ENCODE measurements around the gene C16orf87.
"Not testable (repeated sequence)": the region's sequence is repeated elsewhere in the genome, so short reads cannot be mapped to it uniquely, and the experiment has no call there.

The C16orf87 gene

DNA sequence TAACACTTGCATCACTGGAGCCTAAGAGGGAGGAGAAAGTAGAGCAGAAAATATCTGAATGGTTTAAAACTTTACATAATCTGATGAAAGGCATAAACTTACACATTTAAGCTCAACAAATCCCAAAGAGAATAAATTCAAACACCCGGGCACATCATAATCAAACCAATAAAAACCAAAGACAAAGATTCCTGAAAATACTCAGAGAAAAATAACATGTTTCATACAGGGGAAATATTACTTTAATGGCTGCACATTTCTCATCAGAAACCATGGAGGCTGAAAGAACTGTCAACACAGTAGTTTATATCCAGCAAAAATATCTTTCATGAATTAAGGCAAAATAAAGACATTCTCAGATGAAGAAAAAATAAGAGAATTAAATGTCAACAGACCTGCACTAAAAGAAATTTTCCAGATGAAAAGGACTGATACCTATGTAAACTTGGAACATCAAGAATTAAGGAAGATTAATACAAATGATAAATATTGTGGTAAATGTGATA is 34.2 kb downstream of the C16orf87 start:
- Mint-ChIP-seq H3K4me3 (no peak overlapping the region), H3K27me3 (no peaks in the 10 kb centered on the region), H3K4me1 (ENCODE audit: low read depth) (peaks cover 2% of the 10 kb centered on the region), H3K9me3 (peaks cover 24% of the 10 kb centered on the region), H3K36me3 (ENCODE audit: low read depth) (peaks cover 48% of the 10 kb centered on the region), H3K27ac (no peak overlapping the region)

DNA sequence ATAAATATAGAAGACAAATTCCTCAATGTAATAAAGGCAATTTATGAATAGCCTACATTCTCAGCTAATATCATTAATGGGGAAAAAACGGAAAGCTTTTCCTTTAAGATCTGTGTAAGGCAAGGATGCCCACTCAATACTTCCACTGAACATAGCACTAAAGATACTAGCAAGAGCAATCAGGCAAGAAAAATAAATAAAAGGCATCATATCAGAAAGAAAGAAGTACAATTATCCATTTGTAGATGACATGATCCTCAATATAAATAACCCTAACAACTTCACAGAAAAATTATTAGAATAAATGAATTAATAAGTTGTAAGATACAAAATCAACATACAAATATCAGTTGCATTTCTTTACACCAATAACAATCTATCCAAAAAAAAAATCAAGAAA is 37.1 kb downstream of the C16orf87 start:
- Mint-ChIP-seq H3K9me3 (peaks cover 26% of the 10 kb centered on the region), H3K36me3 (ENCODE audit: low read depth) (peaks cover 45% of the 10 kb centered on the region), H3K4me1 (ENCODE audit: low read depth) (peaks cover 23% of the 10 kb centered on the region), H3K27ac (no peak overlapping the region), H3K4me3 (no peak overlapping the region), H3K27me3 (no peaks in the 10 kb centered on the region)

DNA sequence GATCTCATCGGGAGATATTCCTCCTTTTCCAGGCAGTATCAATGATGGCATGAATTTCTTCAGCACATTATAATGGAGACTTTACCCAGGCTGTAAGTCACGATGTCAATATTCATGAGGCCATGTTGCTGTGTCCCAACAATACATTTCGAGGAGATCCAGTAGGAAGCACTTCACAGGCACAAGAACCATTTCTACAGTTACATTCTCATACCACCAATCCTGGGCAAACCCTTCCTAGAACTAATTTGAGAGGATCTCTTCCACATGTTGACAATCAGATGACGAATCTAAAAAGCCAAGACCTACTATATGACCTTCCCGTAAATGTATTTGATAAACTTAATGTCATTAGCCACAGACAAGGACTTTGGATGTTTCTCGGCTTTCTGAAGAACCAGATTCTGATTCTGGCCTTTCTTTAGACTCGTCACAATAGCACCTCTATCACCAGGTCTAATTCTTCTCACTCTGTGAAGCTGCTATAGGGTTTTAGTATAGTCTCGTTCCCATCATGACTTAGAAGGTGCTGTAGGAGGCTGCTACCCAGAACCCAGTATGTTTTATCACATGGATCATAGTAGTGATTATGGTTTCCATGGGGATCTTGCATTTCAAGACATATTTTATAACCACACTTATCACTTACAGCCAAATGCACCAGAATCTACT is 40.2 kb downstream of the C16orf87 start:
- no peaks in the 10 kb centered on the region for H3K27me3 Mint-ChIP-seq
- H3K9me3 Mint-ChIP-seq = peaks cover 28% of the 10 kb centered on the region
- peaks cover 29% of the 10 kb centered on the region for H3K36me3 Mint-ChIP-seq (ENCODE audit: low read depth)
- H3K4me1 Mint-ChIP-seq (ENCODE audit: low read depth) = peaks cover 29% of the 10 kb centered on the region
- no peak overlapping the region for H3K27ac Mint-ChIP-seq
- H3K4me3 Mint-ChIP-seq = peak overlapping the region; percentile 74

DNA sequence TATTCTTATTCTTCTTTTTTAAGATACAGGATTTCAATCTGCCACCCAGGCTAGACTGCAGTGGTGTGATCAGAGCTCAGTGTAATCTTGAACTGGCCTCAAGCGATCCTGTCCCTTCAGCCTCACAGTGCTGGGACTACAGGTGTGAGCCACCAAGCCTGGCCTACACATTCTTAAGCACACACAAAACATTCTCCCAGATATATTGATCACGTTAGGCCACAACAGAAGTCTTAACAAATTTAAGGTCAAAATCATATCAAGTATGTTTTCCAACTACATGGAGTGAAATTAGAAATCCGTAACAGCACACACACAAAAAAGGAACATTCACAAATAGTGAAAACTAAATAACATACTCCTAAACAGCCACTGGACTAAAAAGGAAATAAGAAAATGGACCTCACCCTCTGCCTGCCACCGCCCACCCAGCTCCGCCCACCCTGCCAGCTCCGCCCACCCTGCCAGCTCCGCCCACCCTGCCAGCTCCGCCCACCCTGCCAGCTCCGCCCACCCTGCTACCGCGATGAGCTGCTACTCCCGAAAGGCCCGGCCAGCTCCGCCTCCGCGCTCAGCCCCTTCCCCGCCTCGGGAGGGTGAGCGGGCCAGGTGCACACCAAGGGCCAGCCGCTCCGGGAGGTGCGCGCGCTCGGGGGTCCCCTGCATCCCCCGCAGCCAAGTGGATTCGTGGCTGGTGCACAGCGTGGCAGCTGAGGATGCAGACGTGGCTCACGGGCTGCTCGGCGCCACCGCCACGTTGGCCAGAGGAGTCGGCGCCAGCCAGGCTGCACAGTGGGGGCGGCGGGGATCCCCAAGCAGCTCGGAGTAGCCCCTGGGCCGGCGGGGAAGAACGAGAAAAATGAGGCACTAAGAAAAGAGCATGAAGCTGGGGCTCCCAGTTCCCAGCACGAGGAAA is 41.2 kb downstream of the C16orf87 start:
- H3K36me3 Mint-ChIP-seq (ENCODE audit: low read depth) = peaks cover 19% of the 10 kb centered on the region
- peak overlapping the region; percentile 60 for H3K27ac Mint-ChIP-seq
- no peaks in the 10 kb centered on the region for H3K27me3 Mint-ChIP-seq
- peak overlapping the region; percentile 74 for H3K4me3 Mint-ChIP-seq
- peaks cover 29% of the 10 kb centered on the region for H3K4me1 Mint-ChIP-seq (ENCODE audit: low read depth)
- peaks cover 22% of the 10 kb centered on the region for H3K9me3 Mint-ChIP-seq

DNA sequence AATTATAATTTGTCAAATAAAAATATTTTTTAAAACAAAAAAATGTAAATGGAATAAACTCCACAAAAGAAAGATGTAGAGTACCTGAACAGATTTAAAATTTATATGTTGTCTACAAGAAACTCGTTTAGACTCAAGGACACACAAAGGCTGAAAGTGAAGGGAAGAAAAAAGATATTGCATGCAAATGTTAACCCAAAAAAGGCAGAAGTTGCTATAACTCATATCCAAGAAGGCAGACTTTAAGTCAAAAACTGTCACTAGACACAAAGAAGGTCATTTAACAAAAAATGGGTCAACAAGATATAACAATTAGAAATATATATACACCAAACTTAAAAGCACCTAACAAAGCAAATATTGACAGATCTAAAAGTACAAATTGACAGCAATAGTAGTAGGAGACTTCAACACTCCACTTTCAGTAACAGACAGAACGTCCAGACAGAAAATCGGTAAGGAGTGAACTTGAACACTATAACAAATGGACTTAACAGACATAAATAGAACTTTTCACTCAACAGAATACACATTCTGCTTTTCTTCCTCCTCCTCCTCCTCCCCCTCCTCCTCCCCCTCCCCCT is 42.0 kb downstream of the C16orf87 start:
- no peak overlapping the region for H3K27ac Mint-ChIP-seq
- H3K36me3 Mint-ChIP-seq (ENCODE audit: low read depth) = peaks cover 14% of the 10 kb centered on the region
- H3K4me1 Mint-ChIP-seq (ENCODE audit: low read depth) = peaks cover 32% of the 10 kb centered on the region
- H3K9me3 Mint-ChIP-seq = peaks cover 17% of the 10 kb centered on the region
- no peaks in the 10 kb centered on the region for H3K27me3 Mint-ChIP-seq
- peak overlapping the region; percentile 1 for H3K4me3 Mint-ChIP-seq

DNA sequence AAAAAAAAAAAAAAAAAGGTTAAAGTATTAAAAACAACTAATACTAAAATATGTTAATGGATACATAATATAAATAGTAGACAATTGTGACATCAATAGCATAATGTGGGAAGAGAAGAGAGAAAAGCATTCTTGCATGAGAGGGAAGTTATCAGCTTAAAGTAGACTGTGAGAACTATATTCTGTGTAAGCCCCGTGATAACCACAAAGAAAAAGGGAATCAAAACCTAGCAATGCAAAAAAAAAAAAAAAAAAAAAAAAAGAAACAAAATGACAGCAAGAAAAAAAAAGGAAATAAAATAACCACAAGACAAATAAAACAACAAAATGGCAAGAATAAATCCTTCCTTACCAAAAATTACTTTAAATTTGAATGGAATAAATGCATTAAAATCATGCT is 43.1 kb downstream of the C16orf87 start:
- Mint-ChIP-seq H3K4me3 (no peak overlapping the region), H3K4me1 (ENCODE audit: low read depth) (peaks cover 39% of the 10 kb centered on the region), H3K27me3 (no peaks in the 10 kb centered on the region), H3K9me3 (peaks cover 13% of the 10 kb centered on the region), H3K36me3 (ENCODE audit: low read depth) (peaks cover 10% of the 10 kb centered on the region), H3K27ac (no peak overlapping the region)

DNA sequence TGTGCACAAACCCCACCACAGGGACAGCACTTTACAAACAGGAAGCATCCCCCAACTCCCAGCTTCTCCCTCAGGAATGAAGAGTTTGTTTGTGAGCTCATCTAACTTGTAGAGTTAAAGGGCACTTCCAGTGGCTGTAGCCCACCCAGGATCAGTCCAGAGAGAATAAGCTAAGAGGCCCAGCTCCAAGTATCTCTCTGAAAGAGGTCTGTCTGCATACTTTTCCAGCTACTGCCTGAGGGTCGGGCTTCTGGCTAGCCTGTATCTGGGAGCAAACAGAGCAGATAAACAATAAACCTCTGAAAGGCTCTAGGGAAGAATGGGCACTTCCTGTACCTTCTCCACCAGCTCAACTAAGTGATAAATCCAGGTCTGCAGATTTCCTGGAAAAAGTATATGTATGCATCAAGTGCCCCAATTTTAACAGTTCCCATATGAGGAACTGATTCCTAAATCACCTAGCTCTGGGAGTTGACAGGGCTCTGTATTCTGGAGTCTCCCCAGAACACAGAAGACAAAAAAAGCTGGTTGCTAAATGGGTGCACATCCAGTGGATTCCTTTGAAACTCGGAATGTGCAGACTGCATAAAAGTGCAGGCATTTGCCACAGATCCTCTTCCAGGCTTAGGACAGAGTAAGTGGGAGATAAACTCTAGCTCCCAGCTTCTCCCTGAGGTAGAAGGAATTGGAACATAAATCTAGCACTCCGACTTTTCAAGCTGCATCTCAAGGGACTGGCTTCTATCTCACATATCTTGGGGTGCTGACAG is 45.7 kb downstream of the C16orf87 start:
- no peaks in the 10 kb centered on the region for H3K27me3 Mint-ChIP-seq
- no peak overlapping the region for H3K27ac Mint-ChIP-seq
- H3K4me1 Mint-ChIP-seq (ENCODE audit: low read depth) = peaks cover 24% of the 10 kb centered on the region
- H3K36me3 Mint-ChIP-seq (ENCODE audit: low read depth) = peaks cover 5% of the 10 kb centered on the region
- H3K9me3 Mint-ChIP-seq = peaks cover 9% of the 10 kb centered on the region
- H3K4me3 Mint-ChIP-seq = no peak overlapping the region

DNA sequence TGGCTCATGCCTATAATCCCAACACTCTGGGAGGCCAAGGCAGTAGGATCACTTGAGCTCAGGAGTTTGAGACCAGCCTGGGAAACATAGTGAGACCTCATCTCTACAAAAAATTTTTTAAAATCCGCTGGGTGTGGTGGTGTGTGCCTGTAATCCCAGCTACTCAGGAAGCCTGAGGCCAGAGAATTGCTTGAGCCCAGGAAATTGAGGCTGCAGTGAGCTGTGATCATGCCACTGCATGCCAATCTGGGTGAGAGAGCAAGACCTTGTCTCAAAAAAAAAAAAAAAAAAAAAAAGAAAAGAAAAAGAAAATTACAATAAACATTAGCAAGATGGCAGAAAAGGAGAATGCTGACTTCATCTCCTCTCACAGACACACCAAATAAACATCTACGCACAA is 46.4 kb downstream of the C16orf87 start:
- not testable (repeated sequence) for H3K27ac Mint-ChIP-seq

DNA sequence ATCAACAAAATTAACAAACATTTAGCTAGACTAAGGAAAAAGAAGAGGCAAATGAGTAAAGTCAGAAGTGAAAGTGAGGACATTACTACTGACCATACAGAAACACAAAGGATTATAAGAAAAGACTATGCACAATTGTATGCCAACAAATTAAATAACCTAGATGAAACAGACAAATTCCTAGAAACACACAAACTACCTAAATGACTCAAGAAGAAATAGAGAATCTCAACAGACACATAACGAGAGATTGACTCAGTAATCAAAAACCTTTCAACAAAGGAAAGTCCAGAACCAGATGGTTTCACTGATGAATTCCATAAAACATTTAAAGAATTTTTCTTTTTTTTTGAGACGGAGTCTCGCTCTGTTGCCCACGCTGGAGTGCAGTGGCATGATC is 47.2 kb downstream of the C16orf87 start:
- H3K9me3 Mint-ChIP-seq = peaks cover 9% of the 10 kb centered on the region
- no peak overlapping the region for H3K4me3 Mint-ChIP-seq
- peaks cover 15% of the 10 kb centered on the region for H3K4me1 Mint-ChIP-seq (ENCODE audit: low read depth)
- no peaks in the 10 kb centered on the region for H3K27me3 Mint-ChIP-seq
- no peak overlapping the region for H3K27ac Mint-ChIP-seq
- peaks cover 5% of the 10 kb centered on the region for H3K36me3 Mint-ChIP-seq (ENCODE audit: low read depth)

More for the DNA sequence above, 46.4 kb downstream of the C16orf87 start:
- not testable (repeated sequence) for H3K4me3 Mint-ChIP-seq; H3K27me3 Mint-ChIP-seq; H3K36me3 Mint-ChIP-seq (ENCODE audit: low read depth); H3K9me3 Mint-ChIP-seq
- H3K4me1 Mint-ChIP-seq (ENCODE audit: low read depth) = peaks cover 19% of the 10 kb centered on the region

DNA sequence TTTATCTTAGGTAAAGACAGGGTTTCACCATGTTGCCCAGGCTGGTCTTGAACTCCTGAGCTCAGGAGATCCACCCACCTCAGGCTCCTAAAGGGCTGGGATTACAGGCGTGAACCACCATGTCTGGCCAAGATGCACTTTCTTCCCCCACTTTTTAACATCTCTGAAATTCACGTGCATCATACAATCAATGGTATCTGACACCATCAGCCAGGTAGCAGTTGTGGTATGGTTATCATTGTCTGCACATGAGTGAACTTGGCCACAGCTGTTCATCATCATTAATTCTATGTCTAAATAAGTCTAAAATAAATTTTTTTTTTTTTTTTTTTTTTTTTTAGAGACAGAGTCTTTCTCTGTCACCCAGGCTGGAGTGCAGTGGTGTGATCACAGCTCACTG is 48.7 kb downstream of the C16orf87 start:
- Mint-ChIP-seq H3K4me3 (no peak overlapping the region), H3K36me3 (ENCODE audit: low read depth) (peaks cover 5% of the 10 kb centered on the region), H3K4me1 (ENCODE audit: low read depth) (peaks cover 10% of the 10 kb centered on the region), H3K27me3 (no peaks in the 10 kb centered on the region), H3K9me3 (peaks cover 9% of the 10 kb centered on the region), H3K27ac (no peak overlapping the region)

DNA sequence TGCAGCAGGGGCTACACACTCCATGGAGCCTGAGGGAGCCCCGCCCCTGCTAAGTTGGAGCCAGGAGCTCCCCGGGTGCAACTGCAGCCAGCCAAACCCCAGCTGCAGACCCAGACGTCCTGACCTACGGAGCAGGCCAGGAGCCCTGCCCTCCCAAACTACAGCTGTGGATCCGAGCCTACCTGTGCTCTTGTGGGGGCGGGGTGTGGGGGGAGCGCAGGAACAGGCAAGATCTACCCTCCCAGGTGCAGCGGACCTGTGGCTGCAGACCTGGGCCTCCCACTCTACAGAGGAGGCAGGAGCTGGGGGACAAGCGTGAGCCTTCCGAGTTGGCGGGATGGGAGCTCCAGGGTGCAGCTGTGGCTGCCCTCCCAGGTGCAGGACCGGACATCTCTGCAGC is 53.2 kb downstream of the C16orf87 start:
- Mint-ChIP-seq H3K9me3 (no peaks in the 10 kb centered on the region), H3K27ac (no peak overlapping the region), H3K4me3 (no peak overlapping the region)

DNA sequence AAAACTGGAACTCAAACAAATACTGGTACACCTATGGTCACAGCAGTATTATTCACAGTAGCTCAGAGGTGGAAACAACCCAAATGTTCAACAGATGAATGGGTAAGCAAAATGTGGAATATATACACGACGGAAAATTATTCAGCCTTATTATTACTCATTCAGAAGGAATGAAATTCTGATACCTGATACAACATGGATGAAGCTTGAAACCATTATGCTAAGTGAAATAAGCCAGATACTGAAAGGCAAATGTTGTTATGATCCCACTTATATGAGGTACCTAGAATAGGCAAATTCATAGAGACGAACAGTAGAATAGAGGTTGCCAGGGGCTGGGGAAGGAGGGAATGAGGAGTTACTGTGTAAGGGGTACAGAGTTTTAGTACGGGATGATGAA is 55.8 kb downstream of the C16orf87 start:
- no peaks in the 10 kb centered on the region for H3K9me3 Mint-ChIP-seq
- H3K4me1 Mint-ChIP-seq (ENCODE audit: low read depth) = no peaks in the 10 kb centered on the region

More for the DNA sequence above, 53.2 kb downstream of the C16orf87 start:
- H3K4me1 Mint-ChIP-seq (ENCODE audit: low read depth) = no peaks in the 10 kb centered on the region
- H3K27me3 Mint-ChIP-seq = no peaks in the 10 kb centered on the region
- H3K36me3 Mint-ChIP-seq (ENCODE audit: low read depth) = no peaks in the 10 kb centered on the region

DNA sequence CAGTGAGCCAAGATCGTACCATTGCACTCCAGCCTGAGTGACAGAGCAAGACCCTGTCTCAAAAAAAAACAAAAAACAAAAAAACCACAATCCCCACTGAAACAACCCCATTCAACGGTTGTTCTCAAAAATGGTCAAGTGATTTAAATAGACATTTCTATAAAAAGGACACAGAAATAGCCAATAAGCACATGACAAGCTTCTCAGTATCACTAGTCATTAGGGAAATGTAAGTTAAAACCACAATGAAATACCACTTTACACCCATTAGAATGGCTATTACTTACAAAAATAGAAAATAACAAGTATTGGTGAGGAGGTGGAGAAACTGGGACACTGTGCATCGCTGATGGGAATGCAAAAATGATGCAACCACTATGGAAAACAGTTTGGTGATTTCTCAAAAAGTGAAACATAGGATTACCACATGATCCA is 56.2 kb downstream of the C16orf87 start:
- Mint-ChIP-seq H3K4me3 (no peak overlapping the region), H3K9me3 (no peaks in the 10 kb centered on the region), H3K27me3 (no peaks in the 10 kb centered on the region), H3K36me3 (ENCODE audit: low read depth) (no peaks in the 10 kb centered on the region), H3K27ac (no peak overlapping the region), H3K4me1 (ENCODE audit: low read depth) (no peaks in the 10 kb centered on the region)

More for the DNA sequence above, 55.8 kb downstream of the C16orf87 start:
- no peak overlapping the region for H3K27ac Mint-ChIP-seq
- H3K36me3 Mint-ChIP-seq (ENCODE audit: low read depth) = no peaks in the 10 kb centered on the region
- no peaks in the 10 kb centered on the region for H3K27me3 Mint-ChIP-seq
- H3K4me3 Mint-ChIP-seq = no peak overlapping the region

DNA sequence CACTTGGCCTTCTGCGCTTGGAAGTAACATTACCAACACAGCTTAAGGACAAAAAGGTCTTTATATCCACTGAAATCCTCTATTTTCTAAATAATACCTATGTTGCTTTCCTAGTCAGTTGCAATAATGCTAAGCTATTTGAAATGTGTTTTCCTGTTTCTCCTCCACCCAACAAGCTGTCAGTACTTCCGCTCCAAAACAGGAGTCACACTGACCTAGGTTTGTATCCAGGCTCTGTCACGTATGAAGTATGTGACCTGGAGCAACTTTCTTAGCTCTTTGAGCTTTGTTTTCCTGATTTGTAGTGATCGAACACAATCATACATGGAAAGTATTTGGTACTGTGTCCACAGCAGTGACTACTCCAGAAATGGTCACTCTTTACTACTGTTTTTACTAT is 58.5 kb downstream of the C16orf87 start:
- Mint-ChIP-seq H3K36me3 (ENCODE audit: low read depth) (no peaks in the 10 kb centered on the region), H3K4me1 (ENCODE audit: low read depth) (no peaks in the 10 kb centered on the region), H3K9me3 (no peaks in the 10 kb centered on the region), H3K27me3 (no peaks in the 10 kb centered on the region), H3K27ac (no peak overlapping the region), H3K4me3 (no peak overlapping the region)

Data from stimulated activated naive CD8-positive, alpha-beta T cell treated with anti-CD3 and anti-CD28 coated beads, Interleukin-15, Interleukin-2, amounts not matched to agents 100 ng/mL and 50 ng/mL, for 24 hours (primary cell).